ENCODE measurements around the gene RNF145.

RNF145 gene

GRCh38 chr5:159112436-159112835 is 96.9 kb downstream of the RNF145 start:
- H3K4me3 ChIP-seq (replicated peaks in 1 of 2; ENCODE audit: low read depth in 2 of 2, low read length in 2 of 2): no peak overlapping the region
- no peak for TF ChIP-seq CTCF (IDR thresholded peaks at IDR 0.05; ENCODE audit: low read depth, low read length)
- no peak for DNase-seq (ENCODE audit: low read depth in 2 of 2)

Measured in cardiac fibroblast (primary cell).